Central memory CD8-positive, alpha-beta T cell (primary cell): Measurements from ENCODE around the gene AP1S1.
A peak's percentile ranks its signal among the peaks of the same experiment; 100 is the strongest.

Source experiments
- ATAC-seq: fragments of 150-1000 bp; cut with Tn5 transposase; replicated peaks from 2 replicates; pipeline ENCODE4 v1.10.0; 2022; ENCODE audit warnings: mild to moderate bottlenecking, moderate FRiP score, moderate number of reproducible peaks; ENCODE audit not compliant: poor library complexity, severe bottlenecking; ENCODE audit errors: extremely low read depth
- DNase-seq, 2 donors: peaks; one replicate each; pipeline ENCODE4 v3.0.0; 2021; ENCODE audit warnings: low spot score in 2 of 2
- H3K27ac Mint-ChIP-seq: one replicate; pipeline ENCODE4 v1.8.0; 2022; ENCODE audit warnings: low read depth, mild to moderate bottlenecking, moderate library complexity, mixed read lengths
- H3K27me3 Mint-ChIP-seq: one replicate; pipeline ENCODE4 v1.8.0; 2022; ENCODE audit warnings: mixed read lengths
- H3K36me3 Mint-ChIP-seq: one replicate; pipeline ENCODE4 v1.8.0; 2022; ENCODE audit warnings: mild to moderate bottlenecking, moderate library complexity, mixed read lengths; ENCODE audit not compliant: insufficient read depth
- H3K4me1 Mint-ChIP-seq: one replicate; pipeline ENCODE4 v1.8.0; 2022; ENCODE audit warnings: mixed read lengths
- H3K4me3 Mint-ChIP-seq: one replicate; pipeline ENCODE4 v1.8.0; 2022; ENCODE audit warnings: mild to moderate bottlenecking, moderate library complexity, mixed read lengths
- H3K9me3 Mint-ChIP-seq: one replicate; pipeline ENCODE4 v1.8.0; 2022; ENCODE audit warnings: mixed read lengths

The AP1S1 gene

GRCh38 chr7:101164071-101164840 is 10.0 kb downstream of the AP1S1 start:
- ATAC-seq, result no peak
- no peak for DNase-seq
- Mint-ChIP-seq H3K4me3 (peak overlapping the region; percentile 78), H3K27me3 (peaks cover 65% of the 10 kb centered on the region), H3K9me3 (no peaks in the 10 kb centered on the region), H3K4me1 (peaks cover 21% of the 10 kb centered on the region), H3K27ac (no peak overlapping the region), H3K36me3 (peaks cover 21% of the 10 kb centered on the region)

- Mint-ChIP-seq H3K27me3 (peaks cover 68% of the 10 kb centered on the region), H3K4me3 (peak within 1 kb of the TSS; percentile 78), H3K27ac (peak within 1 kb of the TSS; percentile 89), H3K4me1 (peaks cover 28% of the 10 kb centered on the region), H3K36me3 (peaks cover 20% of the 10 kb centered on the region), H3K9me3 (no peaks in the 10 kb centered on the region)
- DNase-seq (peak; percentile 83 to 87), ATAC-seq (peak; percentile 90)
Measured at GRCh38 chr7:101165075-101165957, 11.0 kb downstream of the AP1S1 start, which contains the start of gene VGF. Gene VGF (minus strand): TSS chr7:101165569. CDS start chr7:101164843, 726 bp downstream.

DNA sequence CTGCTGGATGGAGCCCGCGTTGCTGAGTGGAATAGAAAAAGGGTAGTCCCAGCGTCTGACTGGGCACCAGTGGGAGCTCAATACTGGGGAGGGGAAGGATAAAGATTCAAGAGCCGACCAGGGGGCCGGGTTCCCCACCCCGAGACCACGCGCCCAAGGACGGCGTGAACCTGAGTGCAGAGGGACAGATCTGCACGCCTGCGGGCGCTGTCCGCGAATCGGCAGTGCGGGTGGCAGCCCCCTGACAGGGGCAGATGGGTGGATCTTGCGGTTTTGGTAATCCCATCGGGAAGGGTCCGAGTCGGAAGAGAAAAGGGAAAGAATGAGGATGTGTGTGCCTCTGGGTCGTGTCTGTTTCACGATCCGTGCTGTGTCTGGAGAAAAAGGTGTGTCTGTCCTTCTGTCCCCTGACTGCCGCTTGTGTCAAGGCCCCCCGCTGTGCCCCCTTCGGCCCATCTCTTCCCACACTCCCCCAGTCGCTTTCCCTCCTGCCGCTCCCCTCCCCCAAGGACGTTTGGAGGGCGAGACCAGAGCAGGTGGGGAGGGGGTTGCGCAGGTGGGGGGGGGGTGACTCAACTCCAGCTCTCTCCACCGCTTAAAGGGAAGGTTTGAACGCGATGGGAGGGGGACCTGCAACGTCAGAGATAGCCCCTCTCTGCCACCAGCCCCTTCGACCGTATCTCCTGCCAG is 11.8 kb downstream of the AP1S1 start:
- Mint-ChIP-seq H3K36me3 (peaks cover 23% of the 10 kb centered on the region), H3K27ac (peak overlapping the region; percentile 89), H3K27me3 (peaks cover 73% of the 10 kb centered on the region), H3K4me3 (peak overlapping the region; percentile 78), H3K9me3 (no peaks in the 10 kb centered on the region), H3K4me1 (peaks cover 36% of the 10 kb centered on the region)
- ATAC-seq, result no peak
- DNase-seq, result no peak

DNA sequence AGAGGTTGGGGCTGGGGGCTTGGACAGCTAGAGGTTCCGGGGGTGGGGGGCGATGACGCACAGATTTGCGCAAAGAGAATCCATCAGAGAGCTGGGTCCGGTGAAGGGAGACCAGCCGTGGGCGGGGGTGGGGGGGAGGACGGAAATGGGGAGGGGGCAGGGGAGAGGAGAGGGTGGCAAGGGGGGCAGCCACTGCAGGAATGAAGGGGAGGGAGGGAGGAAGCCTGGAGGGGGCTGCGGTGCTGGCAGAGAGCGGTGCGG is 12.3 kb downstream of the AP1S1 start:
- ATAC-seq, result no peak
- Mint-ChIP-seq H3K4me3 (no peak overlapping the region), H3K36me3 (peaks cover 25% of the 10 kb centered on the region), H3K9me3 (no peaks in the 10 kb centered on the region), H3K27ac (peak overlapping the region; percentile 38), H3K4me1 (peaks cover 41% of the 10 kb centered on the region), H3K27me3 (peaks cover 78% of the 10 kb centered on the region)
- DNase-seq, result no peak

GRCh38 chr7:101166909-101167644 is 12.8 kb downstream of the AP1S1 start:
- ATAC-seq (no peak), DNase-seq (no peak)
- Mint-ChIP-seq H3K4me3 (no peak overlapping the region), H3K27me3 (peaks cover 81% of the 10 kb centered on the region), H3K4me1 (peaks cover 45% of the 10 kb centered on the region), H3K36me3 (peaks cover 28% of the 10 kb centered on the region), H3K27ac (peak overlapping the region; percentile 38), H3K9me3 (no peaks in the 10 kb centered on the region)

- Mint-ChIP-seq H3K4me1 (peaks cover 48% of the 10 kb centered on the region), H3K36me3 (peaks cover 28% of the 10 kb centered on the region), H3K27me3 (peaks cover 82% of the 10 kb centered on the region), H3K4me3 (no peak overlapping the region), H3K9me3 (no peaks in the 10 kb centered on the region), H3K27ac (no peak overlapping the region)
- ATAC-seq (no peak), DNase-seq (no peak)
Measured at GRCh38 chr7:101167645-101168411, 13.6 kb downstream of the AP1S1 start.

DNA sequence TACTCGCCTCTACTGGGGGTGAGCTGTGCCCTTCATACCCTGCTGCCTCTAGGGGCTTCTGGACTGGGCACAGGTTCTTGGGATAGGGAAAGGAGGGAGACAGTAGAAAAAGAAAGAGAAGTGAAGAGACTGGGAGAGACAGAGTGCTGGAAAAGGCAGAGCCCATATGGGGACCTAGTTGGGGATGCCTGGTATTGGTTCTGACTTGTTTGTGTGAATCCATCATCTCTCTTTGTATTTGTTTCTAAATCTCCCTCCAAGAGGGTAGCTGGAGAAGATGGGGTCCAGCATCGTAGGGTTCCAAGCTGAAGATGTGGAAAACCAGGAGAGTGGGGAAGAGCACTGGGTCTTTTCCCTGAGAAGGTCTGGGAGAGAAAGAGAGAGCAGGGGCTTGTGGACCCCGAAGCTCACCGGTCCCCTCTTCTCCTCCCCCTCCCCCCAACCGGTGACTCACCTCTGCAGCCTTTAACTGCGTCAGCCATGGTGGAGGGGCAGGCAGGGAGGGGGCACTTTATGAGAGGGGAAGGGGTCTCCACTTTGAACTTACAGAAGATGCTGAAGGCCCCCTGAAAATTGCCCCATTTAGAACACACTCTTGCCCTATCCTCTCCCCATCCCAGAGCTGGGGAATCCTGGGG is 14.3 kb downstream of the AP1S1 start:
- no peak for ATAC-seq
- no peak overlapping the region for H3K4me3 Mint-ChIP-seq
- H3K27ac Mint-ChIP-seq, result no peak overlapping the region

DNA sequence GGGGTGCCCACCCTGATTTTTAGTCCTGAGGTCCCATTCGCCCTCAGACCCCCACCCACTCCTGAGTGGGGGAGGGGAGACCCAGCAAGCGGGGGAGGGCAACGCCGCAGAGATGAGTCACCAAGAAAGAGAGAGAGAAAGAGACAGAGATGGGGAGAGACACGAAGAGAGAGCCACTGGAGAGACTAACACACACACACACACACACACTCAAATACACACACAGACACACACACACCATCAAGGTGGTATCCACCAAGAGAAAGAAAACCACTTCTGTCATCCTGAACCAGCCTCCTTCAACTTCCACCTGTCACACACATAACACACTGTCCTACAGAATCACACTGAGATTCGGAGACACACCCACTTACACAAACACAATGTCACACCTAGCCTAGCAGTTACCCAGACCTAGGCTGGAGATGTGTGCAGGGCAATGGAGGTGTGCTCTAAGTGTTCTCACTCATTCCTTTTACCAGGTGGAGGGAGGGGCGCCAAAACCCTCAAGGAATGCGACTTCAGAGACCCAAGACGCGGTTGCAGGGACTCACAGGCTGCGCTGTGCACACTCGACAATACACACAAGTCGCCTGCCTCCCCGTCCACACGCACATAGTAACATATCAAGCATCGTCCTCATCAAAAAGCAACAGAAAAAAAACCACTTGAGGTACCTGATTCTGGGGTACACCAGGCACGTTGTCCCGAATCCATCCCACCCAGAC is 15.0 kb downstream of the AP1S1 start:
- no peak for DNase-seq
- Mint-ChIP-seq H3K36me3 (peaks cover 28% of the 10 kb centered on the region), H3K9me3 (no peaks in the 10 kb centered on the region), H3K4me3 (no peak overlapping the region), H3K27ac (no peak overlapping the region), H3K4me1 (peaks cover 61% of the 10 kb centered on the region), H3K27me3 (peaks cover 96% of the 10 kb centered on the region)
- ATAC-seq, result no peak

More for the DNA sequence above, 14.3 kb downstream of the AP1S1 start:
- no peak for DNase-seq
- no peaks in the 10 kb centered on the region for H3K9me3 Mint-ChIP-seq
- H3K36me3 Mint-ChIP-seq, result peaks cover 28% of the 10 kb centered on the region
- H3K27me3 Mint-ChIP-seq, result peaks cover 89% of the 10 kb centered on the region
- H3K4me1 Mint-ChIP-seq, result peaks cover 55% of the 10 kb centered on the region

- no peaks in the 10 kb centered on the region for H3K9me3 Mint-ChIP-seq
- peaks cover 24% of the 10 kb centered on the region for H3K36me3 Mint-ChIP-seq
- peak; percentile 34 for ATAC-seq
- H3K27me3 Mint-ChIP-seq, result peaks cover 100% of the 10 kb centered on the region
- H3K4me1 Mint-ChIP-seq, result peaks cover 63% of the 10 kb centered on the region
- no peak overlapping the region for H3K27ac Mint-ChIP-seq
- peak overlapping the region; percentile 43 for H3K4me3 Mint-ChIP-seq
- peak; percentile 68 to 83 for DNase-seq
Measured at GRCh38 chr7:101169838-101170551, 15.7 kb downstream of the AP1S1 start.

- peak overlapping the region; percentile 73 for H3K27ac Mint-ChIP-seq
- H3K9me3 Mint-ChIP-seq, result no peaks in the 10 kb centered on the region
- peaks cover 57% of the 10 kb centered on the region for H3K4me1 Mint-ChIP-seq
- peaks cover 100% of the 10 kb centered on the region for H3K27me3 Mint-ChIP-seq
- peaks cover 19% of the 10 kb centered on the region for H3K36me3 Mint-ChIP-seq
- peak overlapping the region; percentile 43 for H3K4me3 Mint-ChIP-seq
- DNase-seq, result no peak
- ATAC-seq, result peak; percentile 40
Measured at GRCh38 chr7:101170617-101171441, 16.6 kb downstream of the AP1S1 start.
